PFSK-1 (cell line): ENCODE measurements around the gene PEAK1.

Source experiments
- FOXP2 ChIP-seq: optimal IDR thresholded peaks from 2 replicates; pipeline ENCODE3; 2011; ENCODE audit warnings: borderline replicate concordance, control low read depth, inconsistent platforms; ENCODE audit not compliant: insufficient read depth; ENCODE audit errors: extremely low read length, extremely low read depth
- POLR2AphosphoS5 ChIP-seq: IDR thresholded peaks from 2 replicates; pipeline ENCODE4 v1.6.1; 2012; ENCODE audit warnings: low read depth, mild to moderate bottlenecking, control low read depth, low read length, moderate library complexity
- SIN3A ChIP-seq: IDR thresholded peaks from 2 replicates; pipeline ENCODE4 v1.6.1; 2012; ENCODE audit warnings: mild to moderate bottlenecking, low read length, moderate library complexity, borderline replicate concordance; ENCODE audit not compliant: insufficient read depth
- TAF1 ChIP-seq: IDR thresholded peaks from 2 replicates; pipeline ENCODE4 v1.6.1; 2012; ENCODE audit warnings: low read length, control low read depth, borderline replicate concordance; ENCODE audit not compliant: insufficient read depth
- TF ChIP-seq, protein P1 (sequence below), 2 experiments: IDR thresholded peaks; 2 replicates each; pipeline versions ENCODE4 v1.6.1 to v1.8.0; 2011 to 2012; ENCODE audit warnings: low read depth in 2 of 2, low read length in 2 of 2, control low read depth in 1 of 2, inconsistent platforms in 1 of 2, mild to moderate bottlenecking in 1 of 2, moderate library complexity in 1 of 2; ENCODE audit not compliant: insufficient read depth in 1 of 2

DNA sequence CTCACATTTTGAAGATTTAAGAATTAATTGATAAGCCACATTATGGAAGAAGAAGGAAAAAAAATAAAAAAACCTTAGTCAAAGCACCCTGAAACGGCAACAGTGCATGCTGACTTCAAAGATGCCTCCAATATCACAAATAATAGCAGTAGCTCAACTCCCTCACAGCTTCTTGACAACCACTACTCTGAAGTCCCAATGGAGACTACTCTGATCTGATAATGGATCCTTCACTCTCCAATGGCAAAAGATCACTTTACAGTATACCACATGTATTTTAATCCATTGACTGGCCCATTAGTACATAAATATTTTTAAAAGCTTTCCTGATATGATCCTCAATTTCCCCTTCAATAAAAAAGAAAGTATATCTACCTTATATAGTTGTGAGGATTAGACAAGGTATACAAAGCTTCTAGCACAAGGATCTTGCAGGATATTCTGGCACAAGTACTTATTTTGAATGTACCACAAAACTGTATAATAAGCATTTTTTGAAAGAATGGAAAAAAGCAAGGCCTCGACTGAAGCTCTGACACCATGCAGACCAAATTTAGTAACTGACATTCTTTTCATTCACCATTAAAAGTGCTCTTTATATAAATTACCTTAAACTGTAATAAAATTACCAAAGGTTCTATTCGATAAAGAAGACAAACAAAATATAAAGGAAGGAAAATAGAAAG, 91.9 kb downstream of the PEAK1 start:
- TF ChIP-seq, protein P1, sequence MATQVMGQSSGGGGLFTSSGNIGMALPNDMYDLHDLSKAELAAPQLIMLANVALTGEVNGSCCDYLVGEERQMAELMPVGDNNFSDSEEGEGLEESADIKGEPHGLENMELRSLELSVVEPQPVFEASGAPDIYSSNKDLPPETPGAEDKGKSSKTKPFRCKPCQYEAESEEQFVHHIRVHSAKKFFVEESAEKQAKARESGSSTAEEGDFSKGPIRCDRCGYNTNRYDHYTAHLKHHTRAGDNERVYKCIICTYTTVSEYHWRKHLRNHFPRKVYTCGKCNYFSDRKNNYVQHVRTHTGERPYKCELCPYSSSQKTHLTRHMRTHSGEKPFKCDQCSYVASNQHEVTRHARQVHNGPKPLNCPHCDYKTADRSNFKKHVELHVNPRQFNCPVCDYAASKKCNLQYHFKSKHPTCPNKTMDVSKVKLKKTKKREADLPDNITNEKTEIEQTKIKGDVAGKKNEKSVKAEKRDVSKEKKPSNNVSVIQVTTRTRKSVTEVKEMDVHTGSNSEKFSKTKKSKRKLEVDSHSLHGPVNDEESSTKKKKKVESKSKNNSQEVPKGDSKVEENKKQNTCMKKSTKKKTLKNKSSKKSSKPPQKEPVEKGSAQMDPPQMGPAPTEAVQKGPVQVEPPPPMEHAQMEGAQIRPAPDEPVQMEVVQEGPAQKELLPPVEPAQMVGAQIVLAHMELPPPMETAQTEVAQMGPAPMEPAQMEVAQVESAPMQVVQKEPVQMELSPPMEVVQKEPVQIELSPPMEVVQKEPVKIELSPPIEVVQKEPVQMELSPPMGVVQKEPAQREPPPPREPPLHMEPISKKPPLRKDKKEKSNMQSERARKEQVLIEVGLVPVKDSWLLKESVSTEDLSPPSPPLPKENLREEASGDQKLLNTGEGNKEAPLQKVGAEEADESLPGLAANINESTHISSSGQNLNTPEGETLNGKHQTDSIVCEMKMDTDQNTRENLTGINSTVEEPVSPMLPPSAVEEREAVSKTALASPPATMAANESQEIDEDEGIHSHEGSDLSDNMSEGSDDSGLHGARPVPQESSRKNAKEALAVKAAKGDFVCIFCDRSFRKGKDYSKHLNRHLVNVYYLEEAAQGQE (IDR thresholded peaks at IDR 0.05; ENCODE audit: insufficient read depth in 1 of 2, low read depth in 2 of 2, low read length in 2 of 2), result no peak
- no peak for TF ChIP-seq POLR2AphosphoS5
- TF ChIP-seq SIN3A, result no peak
- no peak for TF ChIP-seq TAF1
- no peak for TF ChIP-seq FOXP2
